ENCODE measurements around the gene CDC123.
"Not testable (repeated sequence)": the region's sequence is repeated elsewhere in the genome, so short reads cannot be mapped to it uniquely, and the experiment has no call there.

Gene CDC123

DNA sequence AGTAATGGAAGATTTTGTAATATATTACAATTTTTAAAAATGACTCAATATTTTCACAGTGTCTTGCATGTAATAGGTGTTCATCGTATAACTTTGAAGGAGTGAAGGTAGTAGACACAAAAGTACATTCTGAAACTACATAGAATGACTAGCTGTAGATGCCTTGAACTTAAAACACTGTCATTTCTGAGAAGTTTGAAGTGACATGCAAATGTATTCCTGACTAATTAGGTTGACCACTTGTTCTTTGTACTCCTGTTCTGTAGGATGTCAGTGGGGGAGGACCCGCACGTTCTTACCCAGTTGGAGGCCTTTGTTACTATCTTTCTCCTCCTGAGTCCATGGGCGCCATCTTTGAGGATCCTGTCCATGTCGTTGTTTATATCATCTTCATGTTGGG is 35.3 kb upstream of the CDC123 start:
- no peak for DNase-seq
- H3K27me3 ChIP-seq (ENCODE audit: insufficient read depth, low read depth, severe bottlenecking), result no peaks in the 10 kb centered on the region
- peaks cover 4% of the 10 kb centered on the region for H3K36me3 ChIP-seq
- H3K4me3 ChIP-seq (ENCODE audit: low read depth, low read length), result no peak overlapping the region
- TF ChIP-seq, protein P1, sequence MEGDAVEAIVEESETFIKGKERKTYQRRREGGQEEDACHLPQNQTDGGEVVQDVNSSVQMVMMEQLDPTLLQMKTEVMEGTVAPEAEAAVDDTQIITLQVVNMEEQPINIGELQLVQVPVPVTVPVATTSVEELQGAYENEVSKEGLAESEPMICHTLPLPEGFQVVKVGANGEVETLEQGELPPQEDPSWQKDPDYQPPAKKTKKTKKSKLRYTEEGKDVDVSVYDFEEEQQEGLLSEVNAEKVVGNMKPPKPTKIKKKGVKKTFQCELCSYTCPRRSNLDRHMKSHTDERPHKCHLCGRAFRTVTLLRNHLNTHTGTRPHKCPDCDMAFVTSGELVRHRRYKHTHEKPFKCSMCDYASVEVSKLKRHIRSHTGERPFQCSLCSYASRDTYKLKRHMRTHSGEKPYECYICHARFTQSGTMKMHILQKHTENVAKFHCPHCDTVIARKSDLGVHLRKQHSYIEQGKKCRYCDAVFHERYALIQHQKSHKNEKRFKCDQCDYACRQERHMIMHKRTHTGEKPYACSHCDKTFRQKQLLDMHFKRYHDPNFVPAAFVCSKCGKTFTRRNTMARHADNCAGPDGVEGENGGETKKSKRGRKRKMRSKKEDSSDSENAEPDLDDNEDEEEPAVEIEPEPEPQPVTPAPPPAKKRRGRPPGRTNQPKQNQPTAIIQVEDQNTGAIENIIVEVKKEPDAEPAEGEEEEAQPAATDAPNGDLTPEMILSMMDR (IDR thresholded peaks at IDR 0.05; ENCODE audit: low read depth, low read length), result no peak
- H3K27ac ChIP-seq, result no peak overlapping the region
- H3K9me3 ChIP-seq (ENCODE audit: severe bottlenecking), result no peaks in the 10 kb centered on the region

DNA sequence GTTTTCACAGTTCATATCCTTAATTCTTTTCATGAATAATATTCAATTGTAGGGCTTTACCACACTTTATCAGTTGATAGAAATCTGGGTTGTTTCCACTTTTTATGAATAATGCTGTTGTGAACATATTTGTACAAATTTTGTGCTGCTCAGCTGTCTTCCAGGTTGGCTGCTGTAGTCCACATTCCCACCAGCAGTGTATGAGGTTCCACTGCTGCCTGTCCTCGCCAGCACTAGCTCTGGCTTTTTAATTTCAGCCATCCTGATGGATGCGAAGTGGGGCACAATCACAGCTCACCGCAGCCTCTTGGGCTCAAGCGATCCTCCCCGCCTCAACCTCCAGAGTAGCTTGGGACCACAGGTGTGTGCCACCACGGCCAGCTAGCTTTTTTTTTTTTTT is 33.1 kb upstream of the CDC123 start:
- no peaks in the 10 kb centered on the region for H3K27me3 ChIP-seq (ENCODE audit: insufficient read depth, low read depth, severe bottlenecking)
- H3K9me3 ChIP-seq (ENCODE audit: severe bottlenecking), result no peaks in the 10 kb centered on the region
- TF ChIP-seq, protein P1 (IDR thresholded peaks at IDR 0.05; ENCODE audit: low read depth, low read length), result no peak
- no peak for DNase-seq
- H3K4me3 ChIP-seq (ENCODE audit: low read depth, low read length), result no peak overlapping the region
- peaks cover 4% of the 10 kb centered on the region for H3K36me3 ChIP-seq
- no peak overlapping the region for H3K27ac ChIP-seq

DNA sequence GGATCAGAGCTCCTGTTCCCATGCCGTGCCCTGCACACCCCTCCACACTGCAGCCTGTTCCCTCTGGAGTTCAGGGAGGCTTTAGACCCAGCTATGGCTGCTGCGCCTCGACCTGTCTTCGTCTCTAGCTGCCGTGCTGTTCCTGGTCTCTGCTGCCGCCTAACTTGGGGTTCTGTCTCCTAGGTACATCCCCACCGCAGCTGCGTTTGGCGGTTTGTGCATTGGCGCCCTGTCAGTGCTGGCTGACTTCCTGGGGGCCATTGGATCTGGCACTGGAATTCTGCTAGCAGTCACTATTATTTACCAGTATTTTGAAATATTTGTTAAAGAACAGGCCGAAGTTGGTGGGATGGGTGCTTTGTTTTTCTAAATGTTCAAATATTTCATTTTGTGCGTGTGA is 31.9 kb upstream of the CDC123 start:
- DNase-seq, result no peak
- Histone ChIP-seq H3K4me3 (ENCODE audit: low read depth, low read length) (no peak overlapping the region), H3K9me3 (ENCODE audit: severe bottlenecking) (no peaks in the 10 kb centered on the region), H3K27me3 (ENCODE audit: insufficient read depth, low read depth, severe bottlenecking) (no peaks in the 10 kb centered on the region), H3K36me3 (peaks cover 4% of the 10 kb centered on the region), H3K27ac (no peak overlapping the region)
- TF ChIP-seq, protein P1 (IDR thresholded peaks at IDR 0.05; ENCODE audit: low read depth, low read length), result no peak

DNA sequence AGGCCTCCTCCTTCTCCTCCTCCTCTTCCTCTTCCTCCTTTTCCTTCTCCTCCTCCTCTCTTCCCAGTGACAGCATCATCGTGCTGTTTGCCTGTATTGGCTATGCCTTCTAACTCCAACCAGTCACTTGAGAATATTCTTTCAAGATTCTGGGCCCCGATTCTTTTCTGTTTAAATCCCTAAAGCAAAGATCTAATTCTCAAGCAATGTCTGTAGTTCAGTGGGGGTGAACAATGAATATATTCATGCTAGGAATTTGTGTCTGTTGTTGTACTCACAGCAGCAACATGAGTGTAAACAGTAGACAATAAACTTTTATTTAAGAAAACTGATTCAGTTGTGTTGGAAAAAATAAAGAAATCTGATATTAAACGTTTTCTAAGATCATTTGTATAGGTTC is 31.0 kb upstream of the CDC123 start:
- DNase-seq, result no peak
- no peaks in the 10 kb centered on the region for H3K9me3 ChIP-seq (ENCODE audit: severe bottlenecking)
- TF ChIP-seq, protein P1 (IDR thresholded peaks at IDR 0.05; ENCODE audit: low read depth, low read length), result no peak
- no peak overlapping the region for H3K27ac ChIP-seq
- H3K36me3 ChIP-seq, result peaks cover 4% of the 10 kb centered on the region
- no peak overlapping the region for H3K4me3 ChIP-seq (ENCODE audit: low read depth, low read length)
- H3K27me3 ChIP-seq (ENCODE audit: insufficient read depth, low read depth, severe bottlenecking), result no peaks in the 10 kb centered on the region

DNA sequence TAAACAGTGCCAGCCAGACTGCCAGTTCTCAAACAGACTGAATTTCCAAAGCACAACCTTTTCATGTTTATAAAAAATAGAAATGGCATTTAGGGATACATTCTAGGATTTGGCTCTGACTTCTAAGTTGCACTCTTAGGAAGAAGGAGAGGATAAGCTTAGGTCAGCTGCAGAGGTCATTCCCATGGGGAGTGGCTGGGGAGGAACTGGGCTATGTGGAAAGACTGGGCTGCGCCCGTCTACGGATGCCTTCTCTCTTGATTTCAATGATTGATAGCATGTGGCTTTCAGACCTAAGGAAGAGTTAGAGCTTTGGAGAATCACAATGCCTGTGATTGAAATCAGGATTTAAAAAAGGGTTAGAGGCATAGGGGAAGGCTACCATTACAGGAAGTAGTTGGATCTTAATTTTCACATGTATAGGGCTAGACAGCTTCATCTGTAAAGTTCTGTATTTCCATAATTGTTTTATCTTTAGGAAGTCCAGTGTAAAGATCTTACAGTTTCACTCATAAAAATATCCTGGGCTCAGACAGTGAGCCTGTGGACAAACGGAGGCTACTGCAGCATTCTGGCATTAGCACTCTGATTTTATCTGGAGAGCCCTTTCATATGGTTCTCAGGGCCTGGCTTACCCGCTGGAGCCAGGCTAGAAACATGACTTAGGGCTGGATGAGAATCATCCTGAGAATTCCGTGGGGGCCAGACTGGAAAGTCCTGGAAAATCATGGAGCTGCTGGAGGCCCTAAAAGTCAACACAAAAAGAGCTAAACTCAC is 29.8 kb upstream of the CDC123 start:
- DNase-seq, result no peak
- no peaks in the 10 kb centered on the region for H3K27me3 ChIP-seq (ENCODE audit: insufficient read depth, low read depth, severe bottlenecking)
- no peaks in the 10 kb centered on the region for H3K9me3 ChIP-seq (ENCODE audit: severe bottlenecking)
- TF ChIP-seq, protein P1 (IDR thresholded peaks at IDR 0.05; ENCODE audit: low read depth, low read length), result no peak
- peaks cover 6% of the 10 kb centered on the region for H3K36me3 ChIP-seq
- no peak overlapping the region for H3K27ac ChIP-seq
- H3K4me3 ChIP-seq (ENCODE audit: low read depth, low read length), result no peak overlapping the region

DNA sequence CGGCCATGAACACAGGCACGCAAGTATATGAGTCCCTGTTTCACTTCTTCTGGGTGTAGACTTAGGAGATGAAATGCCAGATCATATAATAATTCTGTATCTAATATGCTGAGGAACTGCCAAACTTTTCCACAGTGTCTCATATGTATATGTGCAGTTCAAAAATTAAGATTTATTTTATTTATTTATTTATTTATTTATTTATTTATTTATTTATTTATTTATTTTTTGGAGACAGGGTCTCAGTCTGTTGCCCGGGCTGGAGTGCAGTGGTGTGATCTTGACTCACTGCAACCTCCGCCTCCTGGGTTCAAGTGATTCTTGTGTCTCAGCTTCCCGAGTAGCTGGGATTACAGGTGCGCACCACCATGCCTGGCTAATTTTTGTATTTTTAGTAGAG is 24.5 kb upstream of the CDC123 start:
- not testable (repeated sequence) for DNase-seq; H3K4me3 ChIP-seq (ENCODE audit: low read depth, low read length); H3K9me3 ChIP-seq (ENCODE audit: severe bottlenecking); H3K36me3 ChIP-seq; H3K27ac ChIP-seq; H3K27me3 ChIP-seq (ENCODE audit: insufficient read depth, low read depth, severe bottlenecking)
